ENCODE results near the gene EDEM3.
A peak's percentile ranks its signal among the peaks of the same experiment; 100 is the strongest.

EDEM3 gene

DNA sequence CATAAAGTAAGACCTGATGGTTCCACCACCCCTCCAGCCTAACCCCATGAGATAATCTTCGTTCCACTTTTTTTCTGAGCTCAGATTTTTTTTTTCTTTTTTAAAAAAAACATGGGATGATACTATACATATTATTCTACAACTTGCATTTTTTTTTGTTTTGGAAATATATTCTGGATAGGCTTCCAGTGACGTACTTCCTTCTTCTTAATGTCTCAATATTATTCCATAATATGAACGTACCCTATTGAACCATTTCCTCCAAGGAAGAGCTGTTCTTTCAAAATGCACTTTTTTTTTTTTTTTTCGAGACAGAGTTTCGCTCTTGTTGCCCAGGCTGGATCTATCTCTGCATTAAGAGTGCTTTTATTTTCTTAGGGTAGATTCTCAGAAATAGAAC, 1.5 kb downstream of the EDEM3 start:
- Histone ChIP-seq H4K91ac (ENCODE audit: low read length) (no peak overlapping the region), H2BK15ac (ENCODE audit: low read depth, poor library complexity, severe bottlenecking) (no peak overlapping the region), H2BK120ac (ENCODE audit: low read depth, low read length) (no peak overlapping the region), H4K8ac (ENCODE audit: low read length) (no peak overlapping the region), H3K18ac (ENCODE audit: low read depth in 1 of 2, low read length in 2 of 2) (no peak overlapping the region), H3K4me2 (ENCODE audit: low read length, poor library complexity, severe bottlenecking) (no peak overlapping the region), H3K14ac (ENCODE audit: low read length in 2 of 2) (no peak overlapping the region), H3K36me3 (ENCODE audit: control insufficient read depth in 1 of 2, insufficient read depth in 2 of 2, low read depth in 1 of 2, low read length in 2 of 2) (no peaks in the 10 kb centered on the region), H3K9me3 (ENCODE audit: control insufficient read depth, low read length) (no peaks in the 10 kb centered on the region), H3K9ac (ENCODE audit: low read length) (peak overlapping the region; percentile 96), H2BK12ac (ENCODE audit: low read length in 2 of 2) (no peak overlapping the region), H3K23ac (ENCODE audit: low read length in 2 of 2) (no peak overlapping the region), H3K4ac (ENCODE audit: low read depth in 1 of 2, low read length in 2 of 2) (no peak overlapping the region), H3K27ac (ENCODE audit: low read length, poor library complexity, severe bottlenecking) (no peak overlapping the region), H3K79me1 (replicated peaks; ENCODE audit: low read length, poor library complexity, severe bottlenecking) (peaks cover 8% of the 10 kb centered on the region), H3K4me3 (ENCODE audit: insufficient read depth in 1 of 2, low read depth in 1 of 2, low read length in 2 of 2) (peak overlapping the region in 1 of 2 experiments; percentile 98), H3K4me1 (ENCODE audit: control insufficient read depth, insufficient read depth, low read depth, low read length) (peaks cover 3% of the 10 kb centered on the region), H2AFZ (ENCODE audit: low read depth, low read length) (no peak overlapping the region), H2BK5ac (ENCODE audit: low read depth, low read length, poor library complexity, severe bottlenecking) (no peak overlapping the region), H2AK5ac (ENCODE audit: low read length, severe bottlenecking) (no peak overlapping the region), H3K27me3 (ENCODE audit: control insufficient read depth in 1 of 2, insufficient read depth in 1 of 2, low read length in 2 of 2) (no peaks in the 10 kb centered on the region)
- no peak for DNase-seq
- 91% methylated on average over 2 of the region's 5 CpGs for WGBS

DNA sequence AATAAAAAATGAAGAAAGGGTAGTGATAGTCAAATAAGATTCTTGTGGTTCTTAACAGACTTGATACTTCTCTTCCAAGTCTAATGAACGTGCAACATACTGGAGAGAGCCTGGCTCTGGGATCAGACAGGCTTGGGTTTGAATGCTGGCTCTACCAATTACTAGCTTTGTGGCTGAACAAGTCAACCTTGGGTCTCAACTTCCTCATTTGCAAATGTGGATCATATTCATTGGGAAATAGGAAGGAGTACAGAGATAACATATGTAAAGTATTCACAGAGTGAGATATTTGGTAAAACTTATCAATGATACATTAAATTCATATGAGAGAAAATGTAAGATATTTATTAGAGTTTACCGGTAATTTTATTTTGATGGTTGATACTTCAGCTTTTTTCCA, 2.0 kb downstream of the EDEM3 start:
- Histone ChIP-seq H3K4me2 (ENCODE audit: low read length, poor library complexity, severe bottlenecking) (no peak overlapping the region), H3K23ac (ENCODE audit: low read length in 2 of 2) (no peak overlapping the region), H2BK15ac (ENCODE audit: low read depth, poor library complexity, severe bottlenecking) (no peak overlapping the region), H3K4me3 (ENCODE audit: insufficient read depth in 1 of 2, low read depth in 1 of 2, low read length in 2 of 2) (peak overlapping the region in 1 of 2 experiments; percentile 98), H2BK12ac (ENCODE audit: low read length in 2 of 2) (no peak overlapping the region), H2BK5ac (ENCODE audit: low read depth, low read length, poor library complexity, severe bottlenecking) (no peak overlapping the region), H2AK5ac (ENCODE audit: low read length, severe bottlenecking) (no peak overlapping the region), H3K27me3 (ENCODE audit: control insufficient read depth in 1 of 2, insufficient read depth in 1 of 2, low read length in 2 of 2) (no peaks in the 10 kb centered on the region), H3K9ac (ENCODE audit: low read length) (no peak overlapping the region), H2BK120ac (ENCODE audit: low read depth, low read length) (no peak overlapping the region), H3K27ac (ENCODE audit: low read length, poor library complexity, severe bottlenecking) (no peak overlapping the region), H3K79me1 (replicated peaks; ENCODE audit: low read length, poor library complexity, severe bottlenecking) (peaks cover 8% of the 10 kb centered on the region), H4K91ac (ENCODE audit: low read length) (no peak overlapping the region), H4K8ac (ENCODE audit: low read length) (no peak overlapping the region), H3K36me3 (ENCODE audit: control insufficient read depth in 1 of 2, insufficient read depth in 2 of 2, low read depth in 1 of 2, low read length in 2 of 2) (peaks cover 0 to 3% of the 10 kb centered on the region in 2 experiments), H3K14ac (ENCODE audit: low read length in 2 of 2) (no peak overlapping the region), H2AFZ (ENCODE audit: low read depth, low read length) (no peak overlapping the region), H3K4me1 (ENCODE audit: control insufficient read depth, insufficient read depth, low read depth, low read length) (peaks cover 3% of the 10 kb centered on the region), H3K18ac (ENCODE audit: low read depth in 1 of 2, low read length in 2 of 2) (peak overlapping the region in 1 of 2 experiments; percentile 49), H3K9me3 (ENCODE audit: control insufficient read depth, low read length) (no peaks in the 10 kb centered on the region), H3K4ac (ENCODE audit: low read depth in 1 of 2, low read length in 2 of 2) (no peak overlapping the region)
- DNase-seq: no peak
- WGBS: 95% methylated on average over 1 of the region's 2 CpGs

DNA sequence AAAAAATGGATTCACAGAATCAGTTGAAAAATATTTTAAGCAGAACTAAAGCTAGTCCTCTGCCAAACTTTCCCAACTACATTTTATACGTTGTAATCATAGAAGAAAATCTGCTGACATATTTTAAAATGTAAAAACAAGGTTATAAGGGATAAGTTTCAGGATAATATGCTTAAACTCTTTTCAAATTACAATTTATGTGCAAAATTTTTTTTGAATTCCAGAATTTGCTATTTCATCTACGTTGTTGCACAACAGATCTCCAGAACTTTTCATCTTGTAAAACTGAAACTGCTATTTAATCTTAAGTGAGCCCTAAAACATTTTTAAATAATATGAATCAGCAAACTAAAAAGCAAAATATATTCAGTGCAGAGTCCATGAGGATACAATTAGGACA, 5.9 kb downstream of the EDEM3 start:
- H3K4me1 ChIP-seq (ENCODE audit: control insufficient read depth, insufficient read depth, low read depth, low read length): peaks cover 3% of the 10 kb centered on the region
- DNase-seq: no peak
- H2BK12ac ChIP-seq (ENCODE audit: low read length in 2 of 2): no peak overlapping the region
- H3K4me3 ChIP-seq (ENCODE audit: insufficient read depth in 1 of 2, low read depth in 1 of 2, low read length in 2 of 2): peak overlapping the region in 1 of 2 experiments; percentile 38
- H4K8ac ChIP-seq (ENCODE audit: low read length): no peak overlapping the region
- H3K27me3 ChIP-seq (ENCODE audit: control insufficient read depth in 1 of 2, insufficient read depth in 1 of 2, low read length in 2 of 2): no peaks in the 10 kb centered on the region
- no peak overlapping the region for H3K23ac ChIP-seq (ENCODE audit: low read length in 2 of 2)
- peaks cover 6% of the 10 kb centered on the region for H3K79me1 ChIP-seq (replicated peaks; ENCODE audit: low read length, poor library complexity, severe bottlenecking)
- H3K14ac ChIP-seq (ENCODE audit: low read length in 2 of 2): no peak overlapping the region
- no peak overlapping the region for H2BK15ac ChIP-seq (ENCODE audit: low read depth, poor library complexity, severe bottlenecking)
- H3K18ac ChIP-seq (ENCODE audit: low read depth in 1 of 2, low read length in 2 of 2): no peak overlapping the region
- H3K9me3 ChIP-seq (ENCODE audit: control insufficient read depth, low read length): no peaks in the 10 kb centered on the region
- H2AK5ac ChIP-seq (ENCODE audit: low read length, severe bottlenecking): no peak overlapping the region
- H3K4me2 ChIP-seq (ENCODE audit: low read length, poor library complexity, severe bottlenecking): no peak overlapping the region
- H3K27ac ChIP-seq (ENCODE audit: low read length, poor library complexity, severe bottlenecking): no peak overlapping the region
- no peak overlapping the region for H2AFZ ChIP-seq (ENCODE audit: low read depth, low read length)
- H3K9ac ChIP-seq (ENCODE audit: low read length): peak overlapping the region; percentile 80
- H3K36me3 ChIP-seq (ENCODE audit: control insufficient read depth in 1 of 2, insufficient read depth in 2 of 2, low read depth in 1 of 2, low read length in 2 of 2): peaks cover 0 to 24% of the 10 kb centered on the region in 2 experiments
- WGBS: 100% methylated on average over 1 of the region's 2 CpGs
- H2BK5ac ChIP-seq (ENCODE audit: low read depth, low read length, poor library complexity, severe bottlenecking): no peak overlapping the region
- H4K91ac ChIP-seq (ENCODE audit: low read length): no peak overlapping the region
- H2BK120ac ChIP-seq (ENCODE audit: low read depth, low read length): no peak overlapping the region
- no peak overlapping the region for H3K4ac ChIP-seq (ENCODE audit: low read depth in 1 of 2, low read length in 2 of 2)

- DNase-seq: no peak
- Histone ChIP-seq H3K4me2 (ENCODE audit: low read length, poor library complexity, severe bottlenecking) (no peak overlapping the region), H3K4me1 (ENCODE audit: control insufficient read depth, insufficient read depth, low read depth, low read length) (peaks cover 3% of the 10 kb centered on the region), H3K23ac (ENCODE audit: low read length in 2 of 2) (no peak overlapping the region), H3K79me1 (replicated peaks; ENCODE audit: low read length, poor library complexity, severe bottlenecking) (peaks cover 8% of the 10 kb centered on the region), H2AK5ac (ENCODE audit: low read length, severe bottlenecking) (no peak overlapping the region), H3K18ac (ENCODE audit: low read depth in 1 of 2, low read length in 2 of 2) (no peak overlapping the region), H4K8ac (ENCODE audit: low read length) (no peak overlapping the region), H3K4ac (ENCODE audit: low read depth in 1 of 2, low read length in 2 of 2) (no peak overlapping the region), H3K9ac (ENCODE audit: low read length) (no peak overlapping the region), H2BK120ac (ENCODE audit: low read depth, low read length) (no peak overlapping the region), H3K27ac (ENCODE audit: low read length, poor library complexity, severe bottlenecking) (no peak overlapping the region), H4K91ac (ENCODE audit: low read length) (no peak overlapping the region), H3K4me3 (ENCODE audit: insufficient read depth in 1 of 2, low read depth in 1 of 2, low read length in 2 of 2) (no peak overlapping the region), H2BK5ac (ENCODE audit: low read depth, low read length, poor library complexity, severe bottlenecking) (no peak overlapping the region), H3K36me3 (ENCODE audit: control insufficient read depth in 1 of 2, insufficient read depth in 2 of 2, low read depth in 1 of 2, low read length in 2 of 2) (peaks cover 0 to 24% of the 10 kb centered on the region in 2 experiments), H3K14ac (ENCODE audit: low read length in 2 of 2) (no peak overlapping the region), H2BK12ac (ENCODE audit: low read length in 2 of 2) (no peak overlapping the region), H2BK15ac (ENCODE audit: low read depth, poor library complexity, severe bottlenecking) (no peak overlapping the region), H2AFZ (ENCODE audit: low read depth, low read length) (no peak overlapping the region), H3K27me3 (ENCODE audit: control insufficient read depth in 1 of 2, insufficient read depth in 1 of 2, low read length in 2 of 2) (no peaks in the 10 kb centered on the region), H3K9me3 (ENCODE audit: control insufficient read depth, low read length) (no peaks in the 10 kb centered on the region)
- no CpG with 5 or more reads among the region's 3 CpGs for WGBS
Measured at GRCh38 chr1:184747089-184747955, 7.3 kb downstream of the EDEM3 start.

All from mesenchymal stem cell (in vitro differentiated cells and primary cell).